Measurements from ENCODE around the gene SCRN1.

- TF ChIP-seq GATA3 (IDR thresholded peaks at IDR 0.05; ENCODE audit: low read depth, low read length) (no peak), GATA2 (IDR thresholded peaks at IDR 0.05; ENCODE audit: low read depth, low read length) (no peak)
Measured at GRCh38 chr7:29919790-29920189, 69.8 kb downstream of the SCRN1 start.

Measured in SH-SY5Y (cell line).